Activated naive CD4-positive, alpha-beta T cell treated with anti-CD3 and anti-CD28 coated beads, Interleukin-2, amount 10 ng/mL, durations not matched to agents 7 days and 5 days (primary cell): ENCODE data around the gene BPTF.
"Not testable (repeated sequence)": the region's sequence is repeated elsewhere in the genome, so short reads cannot be mapped to it uniquely, and the experiment has no call there.

ENCODE experiments used
- CTCF ChIA-PET: fragments of 350-600 bp; sonication (Branson Sonifier 250); formaldehyde crosslinking; loops from one replicate; lab custom pipeline; 2021; ENCODE audit warnings: antibody characterized with exemption; lab: Charles Lee
- DNase-seq: peaks from one replicate; pipeline ENCODE4 v3.0.0-alpha.2; 2020
- H3K27ac Mint-ChIP-seq: one replicate; pipeline ENCODE4 v1.8.0; 2021; ENCODE audit warnings: mild to moderate bottlenecking, moderate library complexity, mixed read lengths
- H3K27me3 Mint-ChIP-seq: one replicate; pipeline ENCODE4 v1.8.0; 2021; ENCODE audit warnings: mild to moderate bottlenecking, mixed read lengths
- H3K36me3 Mint-ChIP-seq: one replicate; pipeline ENCODE4 v1.8.0; 2021; ENCODE audit warnings: mixed read lengths
- H3K4me1 Mint-ChIP-seq: one replicate; pipeline ENCODE4 v1.8.0; 2021; ENCODE audit warnings: mixed read lengths
- H3K4me3 Mint-ChIP-seq: one replicate; pipeline ENCODE4 v1.8.0; 2021; ENCODE audit warnings: mild to moderate bottlenecking, moderate library complexity, mixed read lengths
- H3K9me3 Mint-ChIP-seq: one replicate; pipeline ENCODE4 v1.8.0; 2021; ENCODE audit warnings: mixed read lengths

Gene BPTF

DNA sequence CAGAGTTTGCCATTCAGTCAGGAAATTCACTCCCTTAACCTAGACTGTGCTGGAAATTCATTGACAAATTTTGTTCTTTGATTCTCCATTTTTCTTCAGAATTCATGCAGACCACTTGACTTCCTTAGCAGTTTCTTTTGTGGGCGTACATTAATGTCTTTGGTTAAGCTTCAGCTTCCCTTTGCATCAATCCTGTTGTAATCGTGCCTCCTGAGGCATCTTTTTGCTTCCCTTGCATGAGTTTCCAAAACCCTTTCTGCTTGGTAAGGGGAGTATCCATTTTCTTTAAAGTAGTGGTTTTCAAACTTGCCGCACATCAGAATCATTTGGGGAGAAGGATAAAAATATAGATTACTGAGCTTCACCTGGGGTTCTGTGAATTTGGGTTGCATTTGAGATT is 23.5 kb downstream of the BPTF start:
- not testable (repeated sequence) for H3K9me3 Mint-ChIP-seq, H3K27ac Mint-ChIP-seq, H3K4me3 Mint-ChIP-seq, DNase-seq, H3K27me3 Mint-ChIP-seq
- Mint-ChIP-seq H3K36me3 (peaks cover 23% of the 10 kb centered on the region), H3K4me1 (peaks cover 14% of the 10 kb centered on the region)
- CTCF ChIA-PET, result interaction anchor here (0.6 kb wide), 1 partner anchor 9 kb away, joined by 3 read pairs; no protein-coding TSS in a partner anchor

DNA sequence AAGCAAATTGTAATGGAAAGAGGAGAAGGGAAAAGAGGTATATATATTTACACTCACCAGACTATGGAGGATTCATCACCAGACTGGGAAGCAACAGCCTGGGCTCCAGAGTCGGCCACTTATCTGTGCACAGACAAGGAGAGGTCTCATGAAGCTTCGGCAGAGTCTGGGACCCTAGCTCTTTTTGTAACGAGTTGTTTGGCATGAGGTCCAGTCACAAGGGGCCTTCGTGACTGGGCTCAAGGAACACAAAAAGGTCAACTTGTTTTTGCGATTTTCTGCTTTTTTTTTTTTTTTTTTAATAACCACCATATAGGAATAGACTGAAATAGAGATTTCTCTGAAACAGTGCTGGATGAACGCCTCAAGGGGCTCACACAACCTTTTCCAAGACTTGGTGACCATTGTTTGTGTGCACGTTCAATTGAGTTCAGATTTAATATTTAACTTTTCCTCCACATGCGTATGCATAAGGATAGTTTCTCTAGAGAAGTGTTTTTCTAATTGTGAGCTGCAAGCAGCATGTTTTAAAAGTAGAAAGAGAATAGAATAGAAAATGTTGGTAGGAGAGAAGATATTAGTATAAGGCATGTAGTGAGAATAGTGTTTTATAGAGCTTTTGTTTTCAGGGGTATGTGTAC is 25.8 kb downstream of the BPTF start:
- Mint-ChIP-seq H3K27me3 (no peaks in the 10 kb centered on the region), H3K4me3 (no peak overlapping the region), H3K4me1 (peaks cover 30% of the 10 kb centered on the region), H3K27ac (no peak overlapping the region), H3K36me3 (peaks cover 39% of the 10 kb centered on the region), H3K9me3 (no peaks in the 10 kb centered on the region)
- CTCF ChIA-PET, result interaction anchor here (0.6 kb wide), 1 partner anchor 23 kb away, joined by 3 read pairs; no protein-coding TSS in a partner anchor
- DNase-seq, result no peak

DNA sequence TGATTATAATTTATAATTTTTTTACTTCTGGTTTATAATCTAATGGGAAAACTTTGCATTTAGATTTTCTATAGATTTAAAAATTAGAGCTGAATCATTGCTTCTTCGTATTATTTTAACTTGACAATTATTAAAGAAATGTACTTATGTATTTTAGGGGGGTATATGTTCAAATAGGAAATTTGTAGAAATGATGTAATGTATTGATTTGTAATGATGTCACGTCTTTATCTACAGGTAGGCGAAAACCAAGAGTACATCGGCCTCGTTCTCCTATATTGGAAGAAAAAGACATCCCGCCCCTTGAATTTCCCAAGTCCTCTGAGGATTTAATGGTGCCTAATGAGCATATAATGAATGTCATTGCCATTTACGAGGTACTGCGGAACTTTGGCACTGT is 28.4 kb downstream of the BPTF start:
- no peaks in the 10 kb centered on the region for H3K9me3 Mint-ChIP-seq
- H3K4me3 Mint-ChIP-seq, result no peak overlapping the region
- CTCF ChIA-PET, result no interaction called here
- H3K27ac Mint-ChIP-seq, result no peak overlapping the region
- peaks cover 52% of the 10 kb centered on the region for H3K36me3 Mint-ChIP-seq
- no peak for DNase-seq
- H3K27me3 Mint-ChIP-seq, result no peaks in the 10 kb centered on the region
- H3K4me1 Mint-ChIP-seq, result peaks cover 44% of the 10 kb centered on the region

DNA sequence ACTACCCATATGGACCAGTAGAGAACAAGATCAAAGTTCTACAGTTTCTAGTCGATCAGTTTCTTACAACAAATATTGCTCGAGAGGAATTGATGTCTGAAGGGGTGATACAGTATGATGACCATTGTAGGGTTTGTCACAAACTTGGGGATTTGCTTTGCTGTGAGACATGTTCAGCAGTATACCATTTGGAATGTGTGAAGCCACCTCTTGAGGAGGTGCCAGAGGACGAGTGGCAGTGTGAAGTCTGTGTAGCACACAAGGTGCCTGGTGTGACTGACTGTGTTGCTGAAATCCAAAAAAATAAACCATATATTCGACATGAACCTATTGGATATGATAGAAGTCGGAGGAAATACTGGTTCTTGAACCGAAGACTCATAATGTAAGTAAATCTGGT is 29.1 kb downstream of the BPTF start:
- Mint-ChIP-seq H3K27ac (no peak overlapping the region), H3K36me3 (peaks cover 47% of the 10 kb centered on the region), H3K4me1 (peaks cover 42% of the 10 kb centered on the region), H3K4me3 (no peak overlapping the region), H3K27me3 (no peaks in the 10 kb centered on the region), H3K9me3 (no peaks in the 10 kb centered on the region)
- no peak for DNase-seq
- CTCF ChIA-PET, result no interaction called here

DNA sequence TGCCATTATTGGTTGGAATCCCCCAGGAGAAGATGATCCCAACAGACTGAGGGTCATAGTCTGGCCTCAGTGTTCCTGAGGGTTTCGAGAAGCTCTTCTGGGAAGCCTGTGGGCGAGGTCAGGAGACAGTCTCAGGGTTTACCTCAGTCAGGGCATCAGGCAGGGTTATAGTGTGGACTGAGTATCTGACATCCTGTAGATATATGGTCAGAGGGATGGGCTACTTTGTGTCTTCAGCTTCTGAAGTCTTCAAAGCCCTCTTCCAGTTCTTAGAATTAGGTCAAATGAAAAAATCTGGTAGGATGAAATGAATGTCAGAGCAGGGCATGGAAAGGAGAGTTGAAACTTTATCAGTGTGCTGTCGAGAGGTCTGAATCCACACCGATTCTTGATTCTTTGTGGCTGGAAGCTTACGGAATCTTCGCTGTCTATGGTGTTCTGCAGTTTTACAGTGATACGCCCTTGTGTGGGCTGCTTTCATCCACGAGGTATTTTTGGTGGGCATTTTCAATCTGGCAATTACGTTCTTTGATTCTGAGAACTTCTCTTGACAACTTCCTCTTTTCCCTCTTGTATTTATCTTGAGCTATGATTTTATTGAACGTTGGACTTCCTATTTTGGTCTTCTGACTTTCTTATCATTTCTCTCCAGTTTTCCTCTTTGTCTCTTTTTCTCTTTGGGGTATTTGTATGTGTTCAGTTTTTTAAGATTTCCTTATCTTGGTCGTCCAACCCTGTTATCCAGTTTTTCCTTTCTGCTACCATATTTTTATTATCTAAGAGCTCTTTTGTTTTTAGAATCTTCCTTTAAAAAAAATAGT is 30.4 kb downstream of the BPTF start:
- CTCF ChIA-PET, result no interaction called here
- Mint-ChIP-seq H3K27ac (peak overlapping the region; percentile 47), H3K4me1 (peaks cover 42% of the 10 kb centered on the region), H3K27me3 (no peaks in the 10 kb centered on the region), H3K9me3 (no peaks in the 10 kb centered on the region), H3K4me3 (peak overlapping the region; percentile 13), H3K36me3 (peaks cover 41% of the 10 kb centered on the region)
- DNase-seq, result no peak

DNA sequence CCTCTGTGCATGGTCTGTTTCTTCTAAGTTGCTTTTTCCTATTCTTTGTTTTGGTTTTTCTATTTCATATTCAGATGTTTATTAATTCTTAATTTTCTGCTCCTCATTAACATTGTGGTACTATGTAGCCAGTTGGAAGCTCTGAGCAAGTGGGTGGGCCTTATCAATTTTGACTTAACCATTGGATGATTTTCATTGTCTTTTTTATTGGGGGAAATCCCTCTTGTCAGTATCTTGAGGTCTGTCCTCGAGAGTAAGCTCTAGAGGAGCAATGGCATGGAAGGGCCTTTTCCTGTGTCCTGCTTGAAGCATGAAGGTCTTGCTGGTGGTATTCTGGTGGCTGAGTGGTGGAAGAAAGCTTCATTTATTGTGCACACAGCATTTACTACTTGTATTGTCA is 31.1 kb downstream of the BPTF start:
- peak overlapping the region; percentile 13 for H3K4me3 Mint-ChIP-seq
- H3K27me3 Mint-ChIP-seq, CTCF ChIA-PET, DNase-seq, H3K9me3 Mint-ChIP-seq: not testable (repeated sequence)
- H3K27ac Mint-ChIP-seq, result peak overlapping the region; percentile 50
- peaks cover 42% of the 10 kb centered on the region for H3K4me1 Mint-ChIP-seq
- peaks cover 44% of the 10 kb centered on the region for H3K36me3 Mint-ChIP-seq

DNA sequence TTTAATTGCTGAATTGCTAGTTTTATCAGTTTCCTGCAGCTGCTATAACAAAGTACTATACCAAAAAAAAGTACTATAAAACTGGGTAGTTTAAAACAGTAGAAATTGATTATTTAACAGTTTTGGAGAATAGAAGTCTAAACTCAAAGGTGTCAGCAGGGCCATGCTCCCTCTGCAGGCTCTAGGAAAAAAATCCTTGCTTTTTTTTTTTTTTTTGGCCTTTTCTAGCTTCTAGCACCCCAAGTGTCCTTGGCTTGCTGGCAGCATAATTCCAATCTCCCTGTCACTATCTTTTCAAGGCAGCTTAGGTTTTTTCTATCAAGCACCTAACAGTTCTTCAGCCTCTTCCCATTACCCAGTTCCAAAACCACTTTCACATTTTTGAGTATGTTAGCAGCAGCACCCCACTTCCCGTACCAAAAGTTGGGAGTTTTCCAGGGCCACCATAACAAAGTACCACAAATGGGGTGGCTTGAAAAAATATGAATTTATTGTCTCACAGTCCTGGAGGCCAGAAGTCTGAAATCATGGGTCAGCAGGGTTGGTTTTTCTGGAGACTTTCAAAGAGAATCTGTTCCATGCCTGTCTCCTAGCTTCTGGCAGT is 37.4 kb downstream of the BPTF start:
- DNase-seq, result no peak
- CTCF ChIA-PET, result interaction anchor here (0.7 to 1.0 kb wide), 2 partner anchors 36 to 194 kb away, joined by 3 read pairs; no protein-coding TSS in a partner anchor
- H3K27me3 Mint-ChIP-seq, result no peaks in the 10 kb centered on the region
- no peak overlapping the region for H3K4me3 Mint-ChIP-seq
- H3K4me1 Mint-ChIP-seq, result peaks cover 34% of the 10 kb centered on the region
- peaks cover 29% of the 10 kb centered on the region for H3K36me3 Mint-ChIP-seq
- no peaks in the 10 kb centered on the region for H3K9me3 Mint-ChIP-seq
- no peak overlapping the region for H3K27ac Mint-ChIP-seq

DNA sequence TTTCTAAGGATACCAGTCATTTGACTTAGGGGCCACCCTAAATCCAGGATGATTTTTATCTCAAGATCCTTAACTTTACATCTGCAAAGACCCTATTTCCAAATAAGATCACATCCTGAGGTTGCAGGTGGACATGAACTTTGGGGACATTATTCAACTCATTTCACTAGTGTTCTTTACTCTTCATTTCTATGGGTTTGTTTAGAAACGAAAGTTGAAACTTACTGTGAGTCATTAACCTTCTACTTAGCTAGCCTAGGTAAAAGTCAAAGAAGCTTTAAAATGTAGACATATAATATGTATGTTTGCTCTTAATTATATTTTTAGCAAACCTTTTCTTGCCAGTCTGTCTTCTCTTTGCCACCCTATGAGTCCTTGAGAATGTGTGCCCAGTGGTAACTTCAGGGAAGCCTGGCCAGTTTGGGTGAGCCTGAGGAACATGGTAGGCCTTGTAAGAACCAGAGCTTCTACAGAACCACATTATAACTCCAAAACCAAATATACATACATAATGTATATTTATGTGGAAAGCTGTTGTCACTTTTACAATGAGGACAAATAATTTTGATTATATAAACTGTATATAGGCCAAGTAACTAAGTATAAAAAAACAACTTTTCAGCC is 38.4 kb downstream of the BPTF start:
- no peaks in the 10 kb centered on the region for H3K27me3 Mint-ChIP-seq
- CTCF ChIA-PET, result interaction anchor here (1.2 kb wide), 1 partner anchor 130 kb away, joined by 3 read pairs; no protein-coding TSS in a partner anchor
- H3K4me3 Mint-ChIP-seq, result no peak overlapping the region
- peaks cover 27% of the 10 kb centered on the region for H3K36me3 Mint-ChIP-seq
- no peaks in the 10 kb centered on the region for H3K9me3 Mint-ChIP-seq
- H3K4me1 Mint-ChIP-seq, result peaks cover 26% of the 10 kb centered on the region
- no peak for DNase-seq
- H3K27ac Mint-ChIP-seq, result no peak overlapping the region

DNA sequence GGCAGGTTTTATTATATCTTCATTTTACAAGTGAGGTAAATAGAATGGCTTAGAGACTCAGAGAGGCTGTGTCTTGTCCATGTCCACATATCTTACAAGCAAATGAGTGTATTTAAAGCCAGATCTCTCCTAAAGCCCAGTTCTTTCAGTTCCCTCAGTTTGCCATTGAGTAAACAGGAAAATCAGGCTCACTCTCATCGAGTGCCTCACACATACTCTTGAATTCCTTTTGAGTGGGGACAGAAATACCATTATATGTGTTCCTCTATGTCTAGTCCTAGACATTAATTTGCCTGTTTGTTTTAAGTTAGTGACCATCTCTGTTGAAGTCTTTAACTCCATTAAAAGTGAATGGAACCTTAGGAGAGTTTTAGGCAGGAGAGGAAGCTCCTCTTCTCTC is 40.1 kb downstream of the BPTF start:
- Mint-ChIP-seq H3K27me3 (no peaks in the 10 kb centered on the region), H3K4me3 (no peak overlapping the region), H3K36me3 (peaks cover 29% of the 10 kb centered on the region), H3K4me1 (peaks cover 25% of the 10 kb centered on the region), H3K9me3 (no peaks in the 10 kb centered on the region), H3K27ac (no peak overlapping the region)
- DNase-seq, result no peak
- CTCF ChIA-PET, result no interaction called here

DNA sequence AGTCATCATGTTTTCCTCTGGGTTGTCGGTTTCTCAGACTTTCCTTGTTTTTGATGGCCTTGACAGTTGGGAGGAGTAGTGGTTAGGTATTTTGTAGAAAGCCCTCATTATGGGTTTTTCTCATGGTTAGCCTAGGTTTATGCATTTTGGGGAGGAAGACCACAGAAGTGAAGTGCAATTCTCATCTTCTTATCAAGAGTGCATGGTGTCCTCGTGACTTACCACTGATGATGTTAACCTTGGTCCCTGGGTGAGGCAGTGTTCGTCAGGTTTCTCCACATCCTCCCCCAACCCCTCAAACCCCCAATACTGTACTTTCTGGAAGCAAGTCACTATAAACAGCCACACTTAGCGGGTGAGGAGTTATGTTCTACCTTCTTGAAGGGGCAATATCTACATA is 42.3 kb downstream of the BPTF start:
- Mint-ChIP-seq H3K9me3 (no peaks in the 10 kb centered on the region), H3K27ac (no peak overlapping the region), H3K4me1 (peaks cover 20% of the 10 kb centered on the region), H3K36me3 (peaks cover 26% of the 10 kb centered on the region), H3K4me3 (no peak overlapping the region), H3K27me3 (no peaks in the 10 kb centered on the region)
- CTCF ChIA-PET, result no interaction called here
- DNase-seq, result no peak

DNA sequence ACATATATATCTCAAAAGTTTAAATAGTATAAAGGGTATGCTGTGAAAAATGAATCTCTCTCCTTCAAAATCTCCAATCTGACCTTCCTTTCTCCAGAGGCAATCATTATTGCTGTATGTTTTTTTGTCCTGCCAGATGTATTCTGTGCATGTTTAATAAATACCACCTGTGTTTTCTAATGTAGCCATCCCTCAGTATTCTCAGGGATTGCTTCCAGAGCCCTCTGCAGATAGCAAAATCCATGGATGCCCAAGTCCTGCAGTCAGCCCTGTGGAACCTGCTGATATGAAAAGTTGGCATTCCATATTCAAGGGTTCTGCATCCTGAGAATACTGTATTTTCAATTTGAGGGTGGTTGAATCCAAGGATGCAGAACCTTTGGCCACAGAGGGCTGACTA is 42.9 kb downstream of the BPTF start:
- Mint-ChIP-seq H3K4me3 (no peak overlapping the region), H3K27ac (no peak overlapping the region), H3K36me3 (peaks cover 26% of the 10 kb centered on the region), H3K27me3 (no peaks in the 10 kb centered on the region), H3K9me3 (no peaks in the 10 kb centered on the region), H3K4me1 (peaks cover 15% of the 10 kb centered on the region)
- CTCF ChIA-PET, result no interaction called here
- no peak for DNase-seq

DNA sequence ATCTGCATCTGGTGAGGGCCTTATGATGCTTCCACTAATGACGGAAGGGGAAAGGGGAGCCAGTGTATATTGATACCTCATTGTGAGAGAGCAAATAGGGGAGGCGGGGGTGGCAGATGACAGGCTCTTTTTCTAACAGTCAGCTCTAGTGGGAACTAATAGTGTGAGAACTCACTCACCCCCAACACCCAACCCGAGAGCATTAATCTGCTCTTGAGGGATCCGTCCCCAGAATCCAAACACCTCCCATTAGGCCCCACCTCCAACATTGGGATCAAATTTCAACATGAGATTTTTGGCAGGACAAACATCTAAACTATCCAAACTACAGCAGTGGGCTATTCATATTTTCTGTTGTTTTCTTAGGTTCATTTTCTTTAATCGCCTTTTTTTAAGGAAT is 54.4 kb downstream of the BPTF start:
- DNase-seq, result no peak
- no peak overlapping the region for H3K27ac Mint-ChIP-seq
- no peak overlapping the region for H3K4me3 Mint-ChIP-seq
- H3K4me1 Mint-ChIP-seq, result no peaks in the 10 kb centered on the region
- no peaks in the 10 kb centered on the region for H3K9me3 Mint-ChIP-seq
- peaks cover 26% of the 10 kb centered on the region for H3K36me3 Mint-ChIP-seq
- CTCF ChIA-PET, result no interaction called here
- H3K27me3 Mint-ChIP-seq, result no peaks in the 10 kb centered on the region

DNA sequence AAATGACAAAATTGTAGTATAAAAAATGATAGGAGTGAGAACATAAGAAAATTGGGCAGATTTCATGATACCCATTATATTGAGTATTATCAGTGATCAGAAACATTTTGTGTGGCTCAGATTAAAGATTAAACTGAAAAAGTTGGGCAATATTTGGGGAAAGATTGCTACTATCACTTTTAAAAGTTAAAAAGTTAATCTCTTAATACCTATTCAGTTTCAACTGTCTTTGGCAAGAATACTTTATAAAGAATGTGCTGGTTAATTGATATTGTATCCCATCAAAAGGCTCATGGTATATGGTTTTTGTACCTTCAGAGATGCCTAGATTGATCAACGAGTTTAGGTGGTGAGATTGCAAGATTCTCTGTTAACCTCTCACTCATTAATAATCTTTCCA is 55.8 kb downstream of the BPTF start:
- H3K4me1 Mint-ChIP-seq, result no peaks in the 10 kb centered on the region
- no peaks in the 10 kb centered on the region for H3K9me3 Mint-ChIP-seq
- no peak overlapping the region for H3K4me3 Mint-ChIP-seq
- H3K27ac Mint-ChIP-seq, result no peak overlapping the region
- peaks cover 30% of the 10 kb centered on the region for H3K36me3 Mint-ChIP-seq
- no peak for DNase-seq
- H3K27me3 Mint-ChIP-seq, result no peaks in the 10 kb centered on the region
- CTCF ChIA-PET, result no interaction called here

DNA sequence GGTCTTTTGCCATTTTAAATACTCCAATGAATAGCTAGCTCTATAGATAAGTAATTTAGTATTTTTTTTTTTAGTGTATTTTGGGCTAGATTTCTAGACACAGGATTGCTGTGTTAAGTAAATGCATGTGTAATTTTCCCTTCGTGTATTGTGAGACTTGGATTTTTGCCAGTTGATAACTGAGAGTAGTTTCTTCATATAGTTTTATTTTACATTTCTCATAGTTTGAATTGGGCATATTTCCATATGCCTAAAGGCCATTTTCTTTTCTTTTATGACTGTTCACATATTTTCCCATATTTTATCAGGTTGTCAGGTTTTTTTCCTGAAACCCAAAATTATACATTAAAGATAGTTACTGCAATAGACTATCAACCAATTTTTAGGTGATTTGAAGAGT is 59.4 kb downstream of the BPTF start:
- DNase-seq, result no peak
- no peaks in the 10 kb centered on the region for H3K9me3 Mint-ChIP-seq
- CTCF ChIA-PET, result no interaction called here
- no peaks in the 10 kb centered on the region for H3K27me3 Mint-ChIP-seq
- H3K27ac Mint-ChIP-seq, result no peak overlapping the region
- peaks cover 31% of the 10 kb centered on the region for H3K36me3 Mint-ChIP-seq
- no peak overlapping the region for H3K4me3 Mint-ChIP-seq
- H3K4me1 Mint-ChIP-seq, result no peaks in the 10 kb centered on the region
